DND-41 (cell line): ENCODE measurements around the gene KIFC3.

Experiments used
- CTCF ChIP-seq: IDR thresholded peaks from 2 replicates; pipeline ENCODE4 v1.5.1; 2012; ENCODE audit warnings: borderline replicate concordance, low read length, moderate library complexity, mild to moderate bottlenecking; ENCODE audit not compliant: poor library complexity, severe bottlenecking; ENCODE audit errors: extremely low read depth
- EZH2 ChIP-seq: IDR thresholded peaks from 3 replicates; pipeline ENCODE4 v1.6.1; 2012; ENCODE audit warnings: borderline replicate concordance, low read depth, mild to moderate bottlenecking, moderate library complexity, low read length, inconsistent platforms; ENCODE audit not compliant: severe bottlenecking

- no peak for TF ChIP-seq CTCF
- no peak for TF ChIP-seq EZH2
Observed at GRCh38 chr16:57742543-57742942, 59.7 kb downstream of the KIFC3 start.
